ENCODE data around the gene VSTM2L. TPM values are rescaled to one million over a fixed set of nuclear protein-coding genes. Genes with fewer than 3 reads are reported as not detected.
"Not testable (repeated sequence)": the region's sequence is repeated elsewhere in the genome, so short reads cannot be mapped to it uniquely, and the experiment has no call there.

Gene VSTM2L
- total RNA-seq (10 to 100 TPM in 1 of 7 donors, 1 to 10 TPM in 2, under 1 TPM in 3, not detected in 1; 0.12 to 23.0 (median 0.98) TPM), polyA plus RNA-seq (under 1 TPM in 1 of 2 donors, not detected in 1; 0.15 TPM)
- long read RNA-seq, donor 1, partial matches to known transcripts: 0 of 1 reads
- long read RNA-seq, donor 1, other reads (novel, unspliced or antisense): 1 of 1 reads
- long read RNA-seq, donor 2: 0 reads
- long read RNA-seq, donor 3, partial matches to known transcripts: 0 of 6 reads
- long read RNA-seq, donor 3, other reads (novel, unspliced or antisense): 3 of 6 reads

DNA sequence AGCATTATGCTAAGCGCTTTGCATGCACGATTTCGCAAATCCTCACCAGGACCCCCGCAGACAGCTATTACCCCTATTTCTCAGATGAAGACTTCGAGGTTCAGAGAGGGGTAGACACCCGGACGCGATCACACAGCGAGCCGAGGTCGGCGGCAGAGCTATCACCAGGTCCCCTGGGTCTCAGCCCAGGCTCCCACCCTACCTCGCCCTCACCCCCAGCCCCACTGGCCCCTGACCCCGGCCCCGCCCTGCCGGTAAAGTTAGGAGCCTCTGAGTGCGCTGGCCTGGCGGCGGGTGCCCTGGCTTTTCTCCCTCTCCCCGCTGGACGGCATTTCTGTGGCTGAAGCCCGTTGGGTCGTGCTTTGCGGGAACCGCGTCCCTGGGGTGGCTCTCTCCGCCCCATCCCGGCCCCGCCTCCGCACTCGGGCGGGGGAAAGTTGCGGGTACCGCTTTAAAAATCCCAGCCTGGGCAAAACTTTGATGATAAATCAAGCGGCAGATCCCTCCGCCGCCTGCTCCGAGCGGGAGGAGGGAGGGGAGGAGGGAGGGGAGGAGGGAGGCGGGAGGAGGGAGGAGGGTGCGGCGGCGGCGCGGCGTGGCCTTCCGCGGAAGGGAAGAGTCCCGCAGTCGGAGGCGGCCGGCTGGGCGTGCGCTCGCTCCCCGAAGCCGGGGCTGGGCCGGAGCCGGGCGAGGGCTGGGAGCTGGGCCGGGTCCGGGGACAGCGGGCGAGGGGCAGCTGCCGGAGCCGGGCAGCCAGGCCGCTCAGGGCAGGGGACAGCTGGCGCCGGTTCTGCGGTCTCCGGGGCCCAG is at the start of gene VSTM2L:
TSS of gene VSTM2L (plus strand) at position 624 of the 810 bp plus-strand sequence. CDS start 224 bp downstream, outside the sequence.
- no peak within 1 kb of the TSS for H3K27ac ChIP-seq
- DNase-seq: no peak
- no peak within 1 kb of the TSS for H3K4me3 ChIP-seq
- intact Hi-C loops (cut with DNase I): no loop called here
- TF ChIP-seq EP300 (IDR thresholded peaks at IDR 0.05): no peak
- H3K36me3 ChIP-seq: no peaks in the 10 kb centered on the region
- H3K9me3 ChIP-seq: no peaks in the 10 kb centered on the region
- 2 to 5% (median 4%) methylated on average over 57 to 71 of the region's 71 CpGs for WGBS, 3 donors
- peaks cover 3% of the 10 kb centered on the region for H3K4me1 ChIP-seq (ENCODE audit: insufficient read depth)
- no peaks in the 10 kb centered on the region for H3K27me3 ChIP-seq

GRCh38 chr20:37853823-37854375 is 49.0 kb upstream of the VSTM2L start:
- no peaks in the 10 kb centered on the region for H3K27me3 ChIP-seq
- H3K4me3 ChIP-seq: no peak overlapping the region
- H3K27ac ChIP-seq: no peak overlapping the region
- no peak for TF ChIP-seq CTCF (IDR thresholded peaks at IDR 0.05)
- TF ChIP-seq POLR2A (IDR thresholded peaks at IDR 0.05): no peak
- TF ChIP-seq EP300 (IDR thresholded peaks at IDR 0.05): no peak
- H3K9me3 ChIP-seq: no peaks in the 10 kb centered on the region
- H3K36me3 ChIP-seq: no peaks in the 10 kb centered on the region
- no peaks in the 10 kb centered on the region for H3K4me1 ChIP-seq (ENCODE audit: insufficient read depth)
- 97% methylated on average over 2 of the region's 2 CpGs for WGBS, 3 donors
- intact Hi-C loops (cut with DNase I): no loop called here
- no peak for DNase-seq

DNA sequence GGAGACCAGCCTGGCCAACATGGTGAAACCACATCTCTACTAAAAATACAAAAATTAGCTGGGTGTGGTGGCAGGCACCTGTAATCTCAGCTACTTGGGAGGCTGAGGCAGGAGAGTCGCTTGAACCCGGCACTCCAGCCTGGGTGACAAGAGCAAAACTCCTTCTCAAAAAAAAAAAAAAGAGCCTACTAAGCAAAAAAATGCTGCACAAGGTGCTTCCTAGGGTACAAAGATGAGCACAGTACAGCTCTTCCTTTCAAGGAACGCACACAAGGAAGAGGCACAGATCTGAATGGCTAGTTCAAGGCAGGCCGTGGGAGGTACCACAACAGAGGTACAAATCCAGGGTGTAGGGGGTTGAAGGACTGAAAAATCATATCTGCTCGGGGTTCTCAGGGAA is 46.9 kb upstream of the VSTM2L start:
- intact Hi-C loops (cut with DNase I); H3K9me3 ChIP-seq; DNase-seq; H3K4me1 ChIP-seq (ENCODE audit: insufficient read depth); H3K27ac ChIP-seq; H3K4me3 ChIP-seq; H3K36me3 ChIP-seq; H3K27me3 ChIP-seq: not testable (repeated sequence)
- WGBS, 3 donors: 97% methylated on average over 5 of the region's 5 CpGs

DNA sequence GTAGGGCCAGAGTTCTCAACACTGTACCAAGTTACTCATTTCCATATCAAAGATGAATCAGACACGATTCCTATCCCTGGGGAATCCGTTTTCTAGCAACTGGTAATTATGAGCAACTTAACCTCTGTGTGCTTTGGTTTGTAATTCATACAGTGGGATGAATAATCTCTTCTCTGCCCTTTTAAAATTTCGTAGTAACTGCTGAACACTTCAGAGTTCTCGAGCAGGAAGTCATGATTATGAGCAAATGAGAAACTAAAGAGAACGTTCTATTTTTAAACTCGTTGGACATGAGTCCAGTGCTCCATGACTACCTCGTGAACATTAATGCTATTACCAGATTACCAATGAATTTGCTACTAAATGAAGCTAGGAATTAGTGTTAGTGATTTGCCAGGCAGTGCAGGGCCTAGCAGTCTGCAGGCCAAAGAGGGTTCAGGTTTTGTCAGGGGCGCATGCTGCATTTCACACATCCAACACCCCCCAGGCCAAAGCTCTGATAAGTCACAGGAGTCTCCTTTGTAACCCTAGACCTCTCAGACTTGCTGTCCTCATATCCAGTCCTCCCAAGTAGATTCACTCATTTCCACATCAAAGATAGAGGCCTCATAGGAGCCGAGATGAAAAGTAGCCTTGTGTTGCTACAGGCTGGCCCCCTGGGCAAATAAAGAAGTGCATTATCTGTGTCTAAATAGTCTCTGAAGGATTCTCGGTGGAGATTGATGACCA is 45.8 kb upstream of the VSTM2L start:
- 76 to 83% (median 77%) methylated on average over 10 of the region's 10 CpGs for WGBS, 3 donors
- no peak overlapping the region for H3K27ac ChIP-seq
- no peaks in the 10 kb centered on the region for H3K9me3 ChIP-seq
- intact Hi-C loops (cut with DNase I): no loop called here
- TF ChIP-seq EP300 (IDR thresholded peaks at IDR 0.05): no peak
- no peak for TF ChIP-seq CTCF (IDR thresholded peaks at IDR 0.05)
- no peak for TF ChIP-seq POLR2A (IDR thresholded peaks at IDR 0.05)
- no peak overlapping the region for H3K4me3 ChIP-seq
- no peaks in the 10 kb centered on the region for H3K27me3 ChIP-seq
- H3K36me3 ChIP-seq: no peaks in the 10 kb centered on the region
- no peak for DNase-seq
- no peaks in the 10 kb centered on the region for H3K4me1 ChIP-seq (ENCODE audit: insufficient read depth)

DNA sequence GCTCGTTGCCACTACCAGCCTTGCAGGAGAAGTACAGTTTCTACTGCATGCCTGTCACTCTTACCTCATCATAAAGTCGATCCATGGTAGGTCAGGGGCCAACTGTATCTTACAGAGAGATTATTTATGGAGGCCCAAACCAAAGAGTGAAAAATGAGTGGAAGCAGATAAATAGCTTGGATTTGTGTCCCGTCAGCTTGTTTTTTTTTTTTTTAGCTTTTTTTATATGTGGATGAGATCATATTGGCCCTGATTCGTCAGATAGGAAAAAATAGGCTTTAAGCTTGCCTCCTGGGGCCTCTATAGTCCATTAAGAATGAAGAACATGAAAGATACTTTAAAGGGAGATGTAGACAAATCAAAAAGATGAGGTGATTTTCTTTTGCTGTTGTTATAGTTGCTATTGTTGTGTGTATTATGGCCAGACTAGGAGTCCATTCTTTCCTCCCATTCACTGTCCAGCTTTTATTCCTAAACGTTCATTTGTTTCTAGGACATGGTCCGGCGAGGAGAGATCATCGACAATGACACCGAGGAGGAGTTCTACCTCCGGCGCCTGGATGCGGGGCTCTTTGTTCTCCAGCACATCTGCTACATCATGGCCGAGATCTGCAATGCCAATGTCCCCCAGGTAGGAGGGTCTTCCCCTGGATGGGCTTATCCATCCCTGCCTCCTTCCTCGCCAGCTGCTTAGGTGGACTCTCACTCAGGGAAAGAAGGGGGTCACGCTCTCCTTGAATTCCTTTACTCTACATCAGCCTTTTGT is 43.3 kb upstream of the VSTM2L start:
- Histone ChIP-seq H3K9me3 (no peaks in the 10 kb centered on the region), H3K27me3 (no peaks in the 10 kb centered on the region), H3K36me3 (no peaks in the 10 kb centered on the region), H3K4me3 (no peak overlapping the region), H3K27ac (no peak overlapping the region), H3K4me1 (ENCODE audit: insufficient read depth) (no peaks in the 10 kb centered on the region)
- no peak for TF ChIP-seq POLR2A (IDR thresholded peaks at IDR 0.05)
- no peak for TF ChIP-seq CTCF (IDR thresholded peaks at IDR 0.05)
- no peak for TF ChIP-seq EP300 (IDR thresholded peaks at IDR 0.05)
- DNase-seq: no peak
- WGBS, 3 donors: 91 to 96% (median 92%) methylated on average over 15 of the region's 15 CpGs
- intact Hi-C loops (cut with DNase I): no loop called here
